GM20431 (cell line): ENCODE results near the gene UST.
"Not testable (repeated sequence)": the region's sequence is repeated elsewhere in the genome, so short reads cannot be mapped to it uniquely, and the experiment has no call there.

Experiments
- in situ Hi-C: fragments of 300-500 bp; cut with MseI, MboI; formaldehyde crosslinking; loops from one replicate; pipeline ENCODE4 v1.15.0; 2020; ENCODE audit warnings: low sequenced_read_pairs; ENCODE audit not compliant: unreplicated experiment

The UST gene

GRCh38 chr6:148762231-148762630 is 15.4 kb downstream of the UST start:
- in situ Hi-C loops: no loop called here

- in situ Hi-C loops: not testable (repeated sequence)
Measured at GRCh38 chr6:148764259-148765020, 17.6 kb downstream of the UST start.

DNA sequence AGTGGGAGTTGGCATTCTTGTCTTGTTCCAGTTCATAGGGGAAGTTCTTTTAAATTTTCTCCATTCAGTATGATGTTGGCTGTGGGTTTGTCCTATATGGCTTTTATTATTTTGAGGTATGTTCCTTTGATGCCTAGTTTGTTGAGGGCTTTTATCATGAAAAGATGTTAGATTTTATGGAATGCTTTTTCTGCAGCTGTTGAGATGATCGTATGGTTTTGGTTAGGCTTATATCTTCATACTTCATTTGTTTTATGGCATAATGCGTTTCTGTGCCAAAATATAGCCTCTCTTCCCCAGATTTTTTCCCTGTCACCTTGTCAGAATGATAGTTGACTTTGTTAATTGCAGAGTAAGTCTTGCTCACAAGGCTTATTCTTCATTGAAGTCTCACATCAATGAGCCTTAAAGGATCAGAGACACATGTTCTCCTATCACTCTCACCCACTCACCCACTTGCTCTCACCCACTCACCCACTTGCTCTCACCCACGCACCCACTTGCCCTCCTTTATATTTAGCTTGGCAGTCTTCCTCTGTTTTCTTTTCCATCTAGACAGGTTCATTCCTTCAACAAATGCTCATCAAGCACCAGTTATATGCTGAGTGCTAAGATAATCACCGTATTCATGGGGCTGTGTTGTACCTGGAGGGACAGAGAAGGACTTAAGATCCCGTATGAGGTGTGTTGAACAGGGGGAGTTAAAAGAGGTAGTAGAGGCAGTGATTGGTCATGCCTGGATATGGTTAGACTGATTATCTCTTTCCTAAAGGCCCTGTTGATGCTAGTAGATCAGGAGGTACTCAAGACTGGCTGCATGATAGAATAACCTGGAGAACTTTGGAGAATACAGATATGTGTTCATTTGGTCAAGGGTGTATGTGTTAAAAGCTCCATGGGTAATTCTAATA is 19.3 kb downstream of the UST start:
- in situ Hi-C loops: no loop called here

DNA sequence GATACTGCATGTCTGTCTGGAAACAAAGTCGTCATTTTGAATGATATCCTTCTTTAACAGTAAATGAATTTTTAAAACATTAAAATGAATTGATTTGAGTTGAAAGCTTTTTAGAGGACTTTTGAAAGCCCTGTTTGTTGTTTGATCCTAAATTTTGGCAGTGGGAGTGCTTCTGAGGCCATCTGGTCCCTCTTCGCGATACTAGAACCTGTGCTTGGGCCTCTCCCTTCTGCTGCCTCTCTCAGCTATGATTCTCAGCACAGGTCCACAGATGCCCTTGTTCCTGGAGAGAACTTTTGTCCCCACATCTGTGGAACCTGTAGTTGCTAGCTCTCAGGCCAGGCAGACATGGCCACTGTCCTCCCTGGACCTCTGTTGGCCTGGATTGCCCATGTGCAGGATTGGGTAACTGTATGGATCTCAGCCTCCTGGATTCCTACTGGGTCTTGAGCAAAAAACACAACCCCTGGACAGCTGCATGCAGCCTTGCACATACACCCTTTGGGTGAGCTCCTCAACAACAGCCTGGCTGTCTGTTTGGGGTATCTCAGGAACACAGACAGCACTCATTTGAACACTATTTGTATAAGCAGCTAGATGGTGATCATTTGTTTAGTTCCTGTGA is 21.9 kb downstream of the UST start:
- in situ Hi-C loops: no loop called here

DNA sequence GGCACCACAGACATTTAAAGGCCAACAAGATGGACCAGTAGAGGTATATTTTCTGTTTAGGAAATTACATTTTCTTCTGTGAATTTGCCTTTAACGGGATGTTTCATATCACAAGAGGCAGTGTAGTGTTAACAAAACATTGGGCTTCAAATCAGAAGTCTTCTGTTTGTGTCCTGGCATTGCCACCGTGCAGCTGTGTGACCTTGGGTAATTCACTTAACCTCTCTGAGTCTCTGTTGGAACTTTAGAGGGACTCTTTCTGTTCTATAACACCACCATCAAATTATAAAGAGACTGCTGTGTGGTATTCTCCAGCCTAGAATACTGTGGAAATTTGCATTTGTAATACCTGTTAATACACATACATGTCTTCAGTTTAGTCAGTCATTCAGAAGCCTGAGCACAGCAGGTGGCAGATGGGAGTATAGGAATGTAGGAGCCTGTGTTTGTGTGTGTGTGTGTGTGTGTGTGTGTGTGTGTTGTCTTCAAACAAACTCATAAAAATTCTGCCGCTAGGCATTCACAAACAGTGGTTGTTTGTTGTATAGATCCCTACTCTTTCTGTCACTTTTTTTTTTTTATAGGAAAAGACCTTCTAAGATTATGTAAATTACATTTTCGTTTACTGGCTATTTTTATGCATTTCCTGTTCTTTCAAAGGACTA is 22.6 kb downstream of the UST start:
- in situ Hi-C loops: no loop called here

GRCh38 chr6:148770408-148771211 is 23.8 kb downstream of the UST start:
- in situ Hi-C loops: no loop called here

DNA sequence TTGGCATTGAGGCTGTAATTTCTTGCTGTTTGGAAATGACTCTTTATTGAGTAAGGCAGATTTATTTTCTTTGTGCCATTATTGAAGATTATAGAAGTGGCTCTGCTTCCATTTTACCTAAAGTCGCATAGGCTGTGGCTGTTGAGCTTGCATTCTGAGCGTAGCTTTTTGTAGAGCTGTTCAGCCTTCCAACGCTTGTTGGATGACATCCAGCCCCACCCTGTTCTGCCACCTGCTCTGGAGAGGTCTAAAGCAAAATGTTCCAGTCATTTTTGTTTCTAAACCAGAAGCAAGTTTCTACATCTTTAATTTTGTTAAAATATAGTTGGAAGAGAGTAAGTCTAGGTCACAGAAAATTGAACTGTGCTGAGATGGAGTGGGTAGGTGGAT is 24.4 kb downstream of the UST start:
- in situ Hi-C loops: no loop called here

DNA sequence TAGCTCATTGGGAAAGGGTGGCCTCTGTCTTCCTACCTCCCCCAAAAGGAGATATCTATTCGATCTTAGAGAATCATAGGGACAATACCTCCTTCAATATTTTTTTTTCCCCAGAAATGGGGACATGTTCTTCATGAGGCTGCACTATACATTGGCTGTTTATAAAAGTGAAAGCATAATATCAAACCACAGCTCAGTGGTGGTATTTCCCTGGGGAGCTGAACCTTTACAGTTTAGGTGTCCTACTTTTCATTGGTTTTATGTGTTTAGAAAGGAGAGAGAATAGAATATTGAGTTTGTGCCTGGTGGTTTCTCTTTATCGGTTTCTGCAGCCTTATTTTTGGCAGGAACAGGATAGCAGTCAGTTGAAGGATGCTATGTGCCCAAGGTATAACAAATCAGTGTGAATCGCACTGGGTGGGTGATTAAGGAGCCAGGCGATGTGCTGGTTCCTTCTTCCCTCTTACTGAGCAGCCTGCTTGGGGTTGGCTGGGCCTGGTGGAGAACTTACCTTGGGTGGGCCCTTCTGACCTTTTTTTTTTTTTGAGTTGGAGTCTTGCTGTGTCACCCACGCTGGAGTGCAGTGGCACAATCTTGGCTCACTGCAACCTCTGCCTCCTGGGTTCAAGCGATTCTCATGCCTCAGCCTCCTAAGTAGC is 25.2 kb downstream of the UST start:
- in situ Hi-C loops: no loop called here

DNA sequence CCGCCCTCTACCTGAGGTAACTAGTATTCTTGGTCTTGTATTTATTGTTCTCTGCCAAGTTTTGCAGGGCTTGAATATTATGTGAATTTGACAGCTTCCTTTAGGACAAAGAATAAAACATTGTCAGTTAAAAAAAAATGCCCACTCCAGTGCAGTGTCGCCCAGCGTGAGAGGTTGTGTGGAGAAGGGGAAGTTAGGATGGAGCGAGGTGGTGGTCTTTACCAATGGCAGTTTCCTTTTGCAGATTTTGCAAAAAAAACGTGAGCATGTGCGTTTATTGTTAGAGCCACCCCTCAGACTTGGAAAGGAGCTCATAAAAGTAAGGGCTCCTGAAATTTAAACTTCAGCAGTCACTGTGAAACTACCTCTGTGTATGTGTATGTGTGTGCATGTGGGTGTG is 28.3 kb downstream of the UST start:
- in situ Hi-C loops: no loop called here

GRCh38 chr6:148776321-148777308 is 29.8 kb downstream of the UST start:
- in situ Hi-C loops: no loop called here

GRCh38 chr6:148779142-148779562 is 32.3 kb downstream of the UST start:
- in situ Hi-C loops: no loop called here

DNA sequence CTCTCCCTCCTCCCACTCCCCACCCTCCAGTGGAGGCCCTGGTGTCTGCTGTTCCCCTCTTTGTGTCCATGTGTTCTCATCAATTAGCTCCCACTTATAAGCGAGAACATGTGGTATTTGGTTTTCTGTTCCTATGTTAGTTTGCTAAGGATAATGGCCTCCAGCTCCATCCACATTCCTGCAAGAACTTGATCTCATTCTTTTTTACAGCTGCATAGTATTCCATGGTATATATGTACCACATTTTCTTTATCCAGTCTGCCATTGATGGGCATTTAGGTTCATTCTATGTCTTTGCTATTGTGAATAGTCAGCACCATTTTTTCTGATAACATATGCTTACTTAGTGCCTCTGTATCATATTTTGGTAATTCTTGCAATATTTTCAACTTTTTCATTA is 33.6 kb downstream of the UST start:
- in situ Hi-C loops: not testable (repeated sequence)

GRCh38 chr6:148780918-148781436 is 34.1 kb downstream of the UST start:
- in situ Hi-C loops: no loop called here

GRCh38 chr6:148789948-148790347 is 43.1 kb downstream of the UST start:
- in situ Hi-C loops: no loop called here

- in situ Hi-C loops: no loop called here
Measured at GRCh38 chr6:148790404-148790803, 43.6 kb downstream of the UST start.

- in situ Hi-C loops: no loop called here
Measured at GRCh38 chr6:148790817-148791216, 44.0 kb downstream of the UST start.

- in situ Hi-C loops: no loop called here
Measured at GRCh38 chr6:148791372-148791771, 44.5 kb downstream of the UST start.

- in situ Hi-C loops: no loop called here
Measured at GRCh38 chr6:148793721-148794120, 46.9 kb downstream of the UST start.
